ENCODE results near the gene IRX6.

Gene IRX6

DNA sequence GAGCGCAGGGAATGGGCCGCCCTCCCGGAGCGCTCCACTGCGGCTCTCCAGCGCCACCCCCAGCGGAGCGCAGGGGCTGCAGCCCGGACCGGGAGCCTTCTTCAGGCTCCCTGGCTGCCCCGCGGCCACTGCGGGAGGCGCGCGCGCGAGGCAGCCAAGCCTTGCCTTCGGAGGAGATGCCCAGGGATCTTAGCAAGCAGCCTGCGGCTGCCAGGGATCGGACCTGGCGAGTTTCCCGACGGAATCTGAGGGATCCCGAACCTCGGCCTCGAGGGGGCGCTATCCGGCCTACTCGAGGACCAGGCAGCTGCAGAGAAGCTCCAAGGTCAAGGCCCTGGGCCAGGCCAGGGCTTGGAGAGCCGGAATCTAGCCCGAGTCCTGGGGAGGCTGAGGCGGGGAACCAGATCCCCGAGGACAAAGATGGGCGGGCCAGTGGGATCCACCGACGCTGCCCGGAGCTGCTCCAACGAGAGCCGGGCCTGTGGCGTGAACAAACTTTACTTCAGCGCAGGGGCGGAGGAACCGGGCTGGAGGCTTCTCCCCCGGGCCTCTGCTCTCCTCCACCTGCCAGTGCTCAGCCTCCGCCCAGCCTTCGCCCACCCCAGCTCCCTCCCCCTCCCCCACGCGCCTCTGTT, at the start of gene IRX6:
Gene IRX6, plus strand, starts transcription at position 567 of the 635 bp plus-strand sequence. CDS start 889 bp downstream, outside the sequence.
- H3K4me3 ChIP-seq (ENCODE audit: low read depth in 1 of 2, low read length in 2 of 2): no peak within 1 kb of the TSS
- H3K27me3 ChIP-seq (ENCODE audit: control insufficient read depth in 1 of 2, insufficient read depth in 2 of 2, low read length in 2 of 2): peaks cover 32 to 38% of the 10 kb centered on the region in 2 donors
- no peaks in the 10 kb centered on the region for H3K36me3 ChIP-seq (ENCODE audit: control insufficient read depth in 1 of 2, insufficient read depth in 2 of 2, low read length in 2 of 2)
- H3K4me1 ChIP-seq (ENCODE audit: control insufficient read depth in 1 of 2, insufficient read depth in 2 of 2, low read length in 2 of 2): no peaks in the 10 kb centered on the region
- no peak within 1 kb of the TSS for H3K9ac ChIP-seq (ENCODE audit: low read depth in 1 of 2, low read length in 2 of 2)
- H3K27ac ChIP-seq (ENCODE audit: low read depth, low read length): no peak within 1 kb of the TSS
- H3K9me3 ChIP-seq (ENCODE audit: control insufficient read depth in 1 of 2, low read length in 2 of 2): no peaks in the 10 kb centered on the region

DNA sequence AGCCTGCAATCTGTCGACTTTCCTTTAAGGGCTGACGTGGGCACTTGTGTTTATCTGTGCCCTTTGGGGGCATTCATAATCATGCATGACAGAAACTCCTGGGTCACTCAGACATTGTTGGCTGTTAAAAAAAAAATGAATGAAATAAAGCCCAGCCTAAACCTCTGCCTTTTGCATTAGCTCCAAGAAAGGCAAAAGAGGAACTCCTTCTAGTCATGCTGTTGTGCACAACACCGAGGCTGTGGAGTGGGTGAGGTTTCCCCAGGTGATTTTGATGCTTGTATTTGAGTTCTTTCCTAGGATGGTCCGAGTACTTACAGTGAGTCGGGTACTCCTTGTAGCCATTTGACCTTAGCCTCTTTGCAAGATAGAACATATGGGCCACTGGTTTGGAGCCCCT, 49.6 kb upstream of the IRX6 start:
- no peaks in the 10 kb centered on the region for H3K4me1 ChIP-seq (ENCODE audit: control insufficient read depth in 1 of 2, insufficient read depth in 2 of 2, low read length in 2 of 2)
- H3K9ac ChIP-seq (ENCODE audit: low read depth in 1 of 2, low read length in 2 of 2): no peak overlapping the region
- H3K27ac ChIP-seq (ENCODE audit: low read depth, low read length): no peak overlapping the region
- H3K9me3 ChIP-seq (ENCODE audit: control insufficient read depth in 1 of 2, low read length in 2 of 2): no peaks in the 10 kb centered on the region
- H3K27me3 ChIP-seq (ENCODE audit: control insufficient read depth in 1 of 2, insufficient read depth in 2 of 2, low read length in 2 of 2): no peaks in the 10 kb centered on the region
- H3K36me3 ChIP-seq (ENCODE audit: control insufficient read depth in 1 of 2, insufficient read depth in 2 of 2, low read length in 2 of 2): no peaks in the 10 kb centered on the region
- no peak overlapping the region for H3K4me3 ChIP-seq (ENCODE audit: low read depth in 1 of 2, low read length in 2 of 2)

DNA sequence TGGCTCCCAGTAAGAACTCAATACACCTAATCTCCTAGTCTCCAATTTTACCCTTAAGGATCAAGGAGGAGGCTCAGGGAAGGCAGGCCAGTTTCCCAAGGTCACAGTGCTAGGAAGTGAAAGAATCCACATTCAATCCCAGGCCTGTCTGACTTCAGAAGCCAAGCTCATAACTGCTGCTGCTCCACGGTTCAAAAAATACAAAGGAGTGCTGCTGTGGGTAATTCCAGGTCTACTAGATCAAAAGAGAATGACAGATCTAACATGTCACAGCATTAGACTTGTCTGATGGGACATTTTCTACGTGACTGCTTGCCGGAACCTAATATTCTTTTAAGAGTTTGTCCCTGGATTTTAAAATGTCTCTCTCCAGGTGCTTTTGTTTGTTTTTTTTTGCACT, 48.8 kb upstream of the IRX6 start:
- no peak overlapping the region for H3K27ac ChIP-seq (ENCODE audit: low read depth, low read length)

DNA sequence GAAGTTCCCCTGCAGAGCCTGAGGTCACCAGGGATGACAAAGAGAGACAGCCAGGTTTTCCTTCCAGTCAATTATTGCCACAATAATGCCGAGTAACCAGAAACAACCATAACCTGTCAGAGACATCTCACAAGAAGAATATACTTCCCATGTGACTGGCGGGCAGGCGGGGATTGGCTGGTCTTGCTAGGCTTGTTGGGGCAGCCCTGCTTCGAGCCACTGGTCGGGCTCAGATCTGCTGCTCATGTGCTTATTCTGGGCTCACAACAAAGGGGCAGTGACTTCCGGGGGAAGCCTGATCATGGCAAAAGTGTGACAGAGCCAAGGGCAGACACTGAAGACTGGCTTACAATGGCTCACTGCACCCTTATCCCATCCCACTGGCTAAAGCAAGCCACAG, 48.1 kb upstream of the IRX6 start:
- Histone ChIP-seq H3K27me3 (ENCODE audit: control insufficient read depth in 1 of 2, insufficient read depth in 2 of 2, low read length in 2 of 2) (no peaks in the 10 kb centered on the region), H3K4me1 (ENCODE audit: control insufficient read depth in 1 of 2, insufficient read depth in 2 of 2, low read length in 2 of 2) (no peaks in the 10 kb centered on the region)

More for the DNA sequence above, 48.8 kb upstream of the IRX6 start:
- H3K9ac ChIP-seq (ENCODE audit: low read depth in 1 of 2, low read length in 2 of 2): no peak overlapping the region
- H3K36me3 ChIP-seq (ENCODE audit: control insufficient read depth in 1 of 2, insufficient read depth in 2 of 2, low read length in 2 of 2): no peaks in the 10 kb centered on the region
- no peaks in the 10 kb centered on the region for H3K27me3 ChIP-seq (ENCODE audit: control insufficient read depth in 1 of 2, insufficient read depth in 2 of 2, low read length in 2 of 2)
- H3K9me3 ChIP-seq (ENCODE audit: control insufficient read depth in 1 of 2, low read length in 2 of 2): no peaks in the 10 kb centered on the region
- no peaks in the 10 kb centered on the region for H3K4me1 ChIP-seq (ENCODE audit: control insufficient read depth in 1 of 2, insufficient read depth in 2 of 2, low read length in 2 of 2)
- no peak overlapping the region for H3K4me3 ChIP-seq (ENCODE audit: low read depth in 1 of 2, low read length in 2 of 2)

DNA sequence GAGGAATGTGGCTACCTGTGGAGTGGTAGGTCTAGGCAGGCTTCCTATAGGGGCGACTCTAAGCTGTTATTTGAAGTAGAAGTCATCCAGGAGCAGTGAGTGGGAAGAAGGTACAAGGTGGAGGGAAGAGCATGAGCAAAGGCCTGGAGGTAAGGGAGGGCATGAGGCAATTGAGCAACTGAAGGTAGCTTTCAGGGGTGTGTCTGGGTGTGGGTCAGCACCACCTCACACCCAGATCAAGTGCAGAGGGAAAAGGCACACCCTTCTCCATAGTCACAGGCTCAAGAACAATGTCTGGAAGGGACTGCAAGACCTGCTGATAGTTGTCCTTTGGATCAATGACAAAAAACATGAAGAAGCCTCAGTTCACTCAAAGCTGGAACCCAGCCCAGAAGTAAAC, 46.5 kb upstream of the IRX6 start:
- Histone ChIP-seq H3K4me3 (ENCODE audit: low read depth in 1 of 2, low read length in 2 of 2) (no peak overlapping the region), H3K36me3 (ENCODE audit: control insufficient read depth in 1 of 2, insufficient read depth in 2 of 2, low read length in 2 of 2) (no peaks in the 10 kb centered on the region), H3K4me1 (ENCODE audit: control insufficient read depth in 1 of 2, insufficient read depth in 2 of 2, low read length in 2 of 2) (no peaks in the 10 kb centered on the region), H3K9me3 (ENCODE audit: control insufficient read depth in 1 of 2, low read length in 2 of 2) (no peaks in the 10 kb centered on the region), H3K27ac (ENCODE audit: low read depth, low read length) (no peak overlapping the region), H3K9ac (ENCODE audit: low read depth in 1 of 2, low read length in 2 of 2) (no peak overlapping the region), H3K27me3 (ENCODE audit: control insufficient read depth in 1 of 2, insufficient read depth in 2 of 2, low read length in 2 of 2) (no peaks in the 10 kb centered on the region)

More for the DNA sequence above, 48.1 kb upstream of the IRX6 start:
- H3K9ac ChIP-seq (ENCODE audit: low read depth in 1 of 2, low read length in 2 of 2): no peak overlapping the region
- H3K27ac ChIP-seq (ENCODE audit: low read depth, low read length): no peak overlapping the region
- H3K4me3 ChIP-seq (ENCODE audit: low read depth in 1 of 2, low read length in 2 of 2): no peak overlapping the region
- no peaks in the 10 kb centered on the region for H3K9me3 ChIP-seq (ENCODE audit: control insufficient read depth in 1 of 2, low read length in 2 of 2)
- H3K36me3 ChIP-seq (ENCODE audit: control insufficient read depth in 1 of 2, insufficient read depth in 2 of 2, low read length in 2 of 2): no peaks in the 10 kb centered on the region

DNA sequence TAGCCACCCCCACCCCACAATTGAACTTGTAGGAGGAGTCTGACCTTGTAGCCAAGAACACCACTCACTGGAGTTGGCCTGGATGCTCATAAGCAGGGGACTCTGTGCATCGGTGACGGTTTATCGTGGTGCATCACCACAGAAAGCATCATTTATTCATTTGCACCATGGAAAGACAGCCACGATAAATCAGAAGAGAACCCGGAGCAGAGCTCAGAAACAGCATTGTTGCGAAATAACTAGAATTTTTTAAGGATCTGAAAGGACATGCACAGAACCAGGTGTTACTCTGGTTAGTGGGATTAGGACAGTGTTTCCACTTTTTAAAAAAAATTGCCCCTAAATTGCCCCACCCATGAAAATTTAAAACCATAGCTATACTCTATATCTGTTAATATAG, 44.4 kb upstream of the IRX6 start:
- Histone ChIP-seq H3K36me3 (ENCODE audit: control insufficient read depth in 1 of 2, insufficient read depth in 2 of 2, low read length in 2 of 2) (no peaks in the 10 kb centered on the region), H3K27ac (ENCODE audit: low read depth, low read length) (no peak overlapping the region), H3K4me3 (ENCODE audit: low read depth in 1 of 2, low read length in 2 of 2) (no peak overlapping the region), H3K9ac (ENCODE audit: low read depth in 1 of 2, low read length in 2 of 2) (no peak overlapping the region), H3K27me3 (ENCODE audit: control insufficient read depth in 1 of 2, insufficient read depth in 2 of 2, low read length in 2 of 2) (no peaks in the 10 kb centered on the region), H3K4me1 (ENCODE audit: control insufficient read depth in 1 of 2, insufficient read depth in 2 of 2, low read length in 2 of 2) (no peaks in the 10 kb centered on the region), H3K9me3 (ENCODE audit: control insufficient read depth in 1 of 2, low read length in 2 of 2) (no peaks in the 10 kb centered on the region)

DNA sequence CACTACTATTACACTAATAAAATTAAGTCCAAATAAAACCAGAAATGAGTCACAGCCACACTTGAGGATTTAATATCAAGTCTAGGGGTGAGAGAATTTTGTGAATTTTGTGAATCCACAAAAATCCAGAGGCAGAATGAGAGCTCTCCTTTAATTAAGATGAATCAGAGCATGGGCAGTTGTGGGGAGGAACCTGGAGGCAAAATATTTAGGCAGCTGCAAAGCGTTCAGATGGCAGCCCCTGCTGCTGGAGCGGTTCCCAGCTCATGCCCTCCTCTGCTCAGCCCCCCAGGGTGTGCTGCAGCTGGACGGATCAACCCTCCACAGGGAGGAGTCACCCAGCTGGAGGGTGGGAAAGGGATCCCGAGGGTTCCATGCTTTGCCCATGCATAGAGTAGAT, 43.4 kb upstream of the IRX6 start:
- H3K4me1 ChIP-seq (ENCODE audit: control insufficient read depth in 1 of 2, insufficient read depth in 2 of 2, low read length in 2 of 2): no peaks in the 10 kb centered on the region
- H3K27ac ChIP-seq (ENCODE audit: low read depth, low read length): no peak overlapping the region
- H3K36me3 ChIP-seq (ENCODE audit: control insufficient read depth in 1 of 2, insufficient read depth in 2 of 2, low read length in 2 of 2): no peaks in the 10 kb centered on the region

DNA sequence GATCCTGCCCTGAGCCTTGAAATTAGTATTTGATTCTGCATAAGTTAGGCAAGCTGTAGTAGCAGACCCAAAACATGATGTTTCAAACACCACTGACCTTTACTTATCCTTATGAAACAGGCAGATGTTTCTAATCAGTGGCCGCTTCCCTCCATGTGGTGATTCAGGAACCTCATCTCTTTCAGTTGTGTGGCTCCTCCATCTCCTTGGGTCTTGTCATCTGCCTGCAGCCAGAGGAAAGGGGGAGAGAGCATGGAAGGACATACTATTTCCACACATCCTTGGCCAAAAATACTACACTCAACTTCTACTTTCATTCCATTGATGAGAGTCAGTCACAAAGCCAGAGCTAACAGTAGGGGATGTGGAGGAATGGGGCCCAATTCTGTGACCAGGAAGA, 41.6 kb upstream of the IRX6 start:
- Histone ChIP-seq H3K9ac (ENCODE audit: low read depth in 1 of 2, low read length in 2 of 2) (no peak overlapping the region), H3K27me3 (ENCODE audit: control insufficient read depth in 1 of 2, insufficient read depth in 2 of 2, low read length in 2 of 2) (no peaks in the 10 kb centered on the region), H3K9me3 (ENCODE audit: control insufficient read depth in 1 of 2, low read length in 2 of 2) (no peaks in the 10 kb centered on the region), H3K27ac (ENCODE audit: low read depth, low read length) (no peak overlapping the region), H3K4me3 (ENCODE audit: low read depth in 1 of 2, low read length in 2 of 2) (no peak overlapping the region), H3K4me1 (ENCODE audit: control insufficient read depth in 1 of 2, insufficient read depth in 2 of 2, low read length in 2 of 2) (no peaks in the 10 kb centered on the region), H3K36me3 (ENCODE audit: control insufficient read depth in 1 of 2, insufficient read depth in 2 of 2, low read length in 2 of 2) (no peaks in the 10 kb centered on the region)

More for the DNA sequence above, 43.4 kb upstream of the IRX6 start:
- no peaks in the 10 kb centered on the region for H3K9me3 ChIP-seq (ENCODE audit: control insufficient read depth in 1 of 2, low read length in 2 of 2)
- H3K9ac ChIP-seq (ENCODE audit: low read depth in 1 of 2, low read length in 2 of 2): no peak overlapping the region
- no peaks in the 10 kb centered on the region for H3K27me3 ChIP-seq (ENCODE audit: control insufficient read depth in 1 of 2, insufficient read depth in 2 of 2, low read length in 2 of 2)
- no peak overlapping the region for H3K4me3 ChIP-seq (ENCODE audit: low read depth in 1 of 2, low read length in 2 of 2)

DNA sequence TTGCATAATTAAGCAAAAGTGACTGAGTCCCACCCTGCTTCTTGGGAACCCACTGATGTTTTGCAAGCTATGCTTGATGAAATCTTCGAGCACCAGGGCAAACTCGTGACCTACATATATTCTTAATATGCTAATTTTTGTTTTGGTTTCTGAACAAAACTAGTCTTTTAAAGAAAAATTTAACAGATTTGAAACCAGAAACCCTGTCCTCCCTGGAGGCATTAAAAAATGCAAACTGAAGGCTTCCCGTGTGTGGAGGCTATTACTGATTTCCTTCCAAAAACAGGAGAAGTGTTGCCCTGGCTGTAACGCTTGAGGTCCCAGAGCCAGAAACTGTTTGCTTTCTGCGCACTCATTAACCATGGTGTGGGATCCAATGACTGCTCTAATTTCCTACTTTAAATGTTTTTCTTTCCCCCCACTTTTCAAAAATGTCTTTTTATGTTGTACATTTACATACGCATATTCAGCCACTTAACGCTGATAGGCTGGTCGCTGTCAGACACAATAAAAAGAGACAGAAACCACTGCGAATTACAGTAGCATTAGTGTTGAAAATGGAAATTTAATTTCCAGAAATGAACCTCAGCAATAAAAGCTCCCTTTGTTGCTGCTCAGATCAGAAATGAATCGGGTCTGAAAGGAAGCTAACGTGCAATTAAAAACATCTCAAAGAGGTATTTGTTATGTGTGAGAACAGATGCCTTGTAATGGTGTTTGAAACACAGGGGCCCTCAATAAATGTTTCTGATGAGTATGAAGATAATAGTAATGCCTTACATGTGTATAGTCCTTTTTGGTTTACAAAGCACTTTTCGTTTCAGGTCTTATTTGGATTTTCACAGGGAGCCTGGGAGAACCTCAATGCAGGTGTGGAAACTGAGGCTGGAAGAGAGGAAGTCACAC, 39.9 kb upstream of the IRX6 start:
- Histone ChIP-seq H3K36me3 (ENCODE audit: control insufficient read depth in 1 of 2, insufficient read depth in 2 of 2, low read length in 2 of 2) (no peaks in the 10 kb centered on the region), H3K27ac (ENCODE audit: low read depth, low read length) (no peak overlapping the region), H3K4me1 (ENCODE audit: control insufficient read depth in 1 of 2, insufficient read depth in 2 of 2, low read length in 2 of 2) (no peaks in the 10 kb centered on the region), H3K9ac (ENCODE audit: low read depth in 1 of 2, low read length in 2 of 2) (no peak overlapping the region), H3K4me3 (ENCODE audit: low read depth in 1 of 2, low read length in 2 of 2) (no peak overlapping the region), H3K27me3 (ENCODE audit: control insufficient read depth in 1 of 2, insufficient read depth in 2 of 2, low read length in 2 of 2) (no peaks in the 10 kb centered on the region), H3K9me3 (ENCODE audit: control insufficient read depth in 1 of 2, low read length in 2 of 2) (peaks cover 0 to 4% of the 10 kb centered on the region in 2 donors)

DNA sequence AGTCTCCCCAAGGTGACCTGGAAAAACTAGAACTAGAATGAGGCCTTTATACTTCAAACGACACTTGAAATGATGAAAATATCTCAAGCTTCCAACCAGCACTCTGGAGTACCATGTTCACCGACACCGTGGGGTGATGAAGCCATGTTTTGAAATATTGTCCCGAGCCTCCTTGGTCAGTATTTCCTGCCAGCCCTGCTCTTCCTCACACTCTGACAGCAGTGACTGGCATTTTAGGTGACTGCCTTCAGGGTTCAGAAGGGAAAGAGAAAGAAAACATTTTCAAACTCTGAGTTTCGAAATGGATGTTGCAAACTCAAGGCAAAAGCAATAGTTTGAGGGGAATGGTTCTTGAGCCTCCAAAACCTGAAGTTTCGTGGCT, 39.3 kb upstream of the IRX6 start:
- peaks cover 0 to 4% of the 10 kb centered on the region in 2 donors for H3K9me3 ChIP-seq (ENCODE audit: control insufficient read depth in 1 of 2, low read length in 2 of 2)
- H3K9ac ChIP-seq (ENCODE audit: low read depth in 1 of 2, low read length in 2 of 2): no peak overlapping the region
- H3K4me1 ChIP-seq (ENCODE audit: control insufficient read depth in 1 of 2, insufficient read depth in 2 of 2, low read length in 2 of 2): no peaks in the 10 kb centered on the region
- no peaks in the 10 kb centered on the region for H3K27me3 ChIP-seq (ENCODE audit: control insufficient read depth in 1 of 2, insufficient read depth in 2 of 2, low read length in 2 of 2)
- H3K36me3 ChIP-seq (ENCODE audit: control insufficient read depth in 1 of 2, insufficient read depth in 2 of 2, low read length in 2 of 2): no peaks in the 10 kb centered on the region
- H3K4me3 ChIP-seq (ENCODE audit: low read depth in 1 of 2, low read length in 2 of 2): no peak overlapping the region
- no peak overlapping the region for H3K27ac ChIP-seq (ENCODE audit: low read depth, low read length)

All from duodenal mucosa (tissue), 2 donors.